ELF-1 (cell line): ENCODE measurements around the gene BMPR1B.
A peak's percentile ranks its signal among the peaks of the same experiment; 100 is the strongest.
"Not testable (repeated sequence)": the region's sequence is repeated elsewhere in the genome, so short reads cannot be mapped to it uniquely, and the experiment has no call there.

Experiments used
- DNase-seq: peaks from one replicate; pipeline ENCODE4 v3.0.0-alpha.2; 2016; ENCODE audit warnings: low read depth, low spot score

The BMPR1B gene

DNA sequence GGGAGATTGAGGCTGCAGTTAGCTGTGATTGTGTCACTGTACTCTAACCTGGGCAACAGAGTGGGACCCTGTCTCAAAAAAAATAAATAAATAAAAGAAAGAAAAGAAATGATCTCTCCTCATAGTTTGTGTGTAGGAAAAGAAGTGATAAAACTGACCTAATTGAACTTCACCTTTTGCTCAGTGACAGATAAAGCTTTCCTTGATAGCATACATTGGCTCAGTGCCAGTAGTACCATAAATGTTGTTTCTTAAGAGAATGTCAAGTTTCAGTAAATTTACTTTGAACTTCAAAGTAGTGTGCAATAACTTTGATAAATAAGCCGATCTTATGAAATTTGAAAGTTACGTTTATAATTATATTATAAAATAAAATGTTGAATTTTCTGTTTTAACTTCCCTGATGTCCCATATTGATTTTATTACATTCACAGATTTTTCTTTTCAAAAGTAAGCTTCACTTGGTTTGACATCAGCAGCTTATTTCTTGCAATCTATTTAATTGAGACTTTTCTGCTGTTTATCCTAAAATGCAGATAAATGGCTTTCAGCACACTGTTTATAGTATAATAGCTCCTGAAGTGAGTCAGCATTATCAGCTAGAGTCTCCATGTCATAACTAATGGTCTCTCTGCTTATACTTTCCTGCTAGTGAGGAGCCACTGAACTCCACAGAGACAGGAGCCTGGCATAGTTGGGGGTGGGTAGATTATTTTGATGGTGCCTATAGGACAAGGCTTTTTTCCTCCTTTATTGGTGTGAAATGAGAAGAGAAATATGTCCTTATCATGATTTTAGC, 330.1 kb downstream of the BMPR1B start:
- no peak for DNase-seq

DNA sequence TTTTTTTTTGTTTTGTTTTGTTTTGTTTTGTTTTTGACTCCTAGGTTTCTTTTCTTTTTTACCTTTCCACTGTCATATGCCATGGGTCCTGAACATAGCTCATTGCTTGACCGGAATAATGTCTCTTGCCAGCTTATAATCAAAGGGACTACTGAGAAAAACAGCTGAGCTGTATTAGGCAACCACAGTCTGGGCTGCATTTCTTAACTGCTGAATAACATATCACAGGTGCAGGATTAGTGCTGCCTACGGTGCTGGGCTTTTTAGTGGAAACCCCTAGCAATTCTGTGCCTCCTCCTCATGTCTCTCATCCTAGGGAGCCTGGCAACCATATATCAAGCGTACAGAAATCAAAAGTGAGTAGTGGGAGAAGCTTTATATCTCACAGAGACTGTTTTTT, 333.5 kb downstream of the BMPR1B start:
- DNase-seq = no peak

DNA sequence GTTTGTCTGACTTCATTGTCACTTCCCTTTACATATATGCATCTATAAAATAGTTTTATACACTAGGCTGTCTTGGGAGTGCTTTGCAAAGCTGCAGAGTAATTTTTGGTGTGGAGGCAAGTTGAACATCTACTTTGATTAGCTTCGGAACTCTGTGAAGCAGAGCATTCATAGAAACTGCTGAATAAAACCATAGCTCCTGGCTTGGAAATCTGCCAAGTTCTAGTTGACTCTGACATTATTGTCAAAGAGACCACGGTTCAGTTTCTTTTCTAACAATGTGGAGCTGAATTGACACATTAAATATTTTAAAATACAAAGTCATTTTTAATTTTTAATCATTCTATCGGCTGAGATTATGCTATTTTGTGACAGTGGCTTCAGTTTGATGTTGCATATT, 335.0 kb downstream of the BMPR1B start:
- DNase-seq = no peak

DNA sequence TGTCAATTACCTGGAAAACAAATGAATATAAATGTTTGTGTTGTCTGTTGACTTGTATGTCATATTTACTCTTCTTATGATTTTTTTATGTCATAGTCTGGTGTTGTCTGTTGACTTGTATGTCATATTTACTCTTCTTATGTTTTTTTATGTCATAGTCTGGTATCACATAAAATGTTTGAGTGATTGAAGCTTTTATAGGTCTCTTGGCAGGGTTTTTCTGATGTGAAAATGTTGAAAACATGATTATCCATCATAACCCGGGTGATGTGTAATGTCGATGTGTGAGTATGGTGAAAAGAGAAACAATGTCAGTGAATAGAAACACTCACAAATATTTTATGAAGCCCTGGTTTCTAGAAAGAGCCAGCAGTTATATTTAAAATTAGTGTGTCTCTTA, 335.7 kb downstream of the BMPR1B start:
- no peak for DNase-seq

DNA sequence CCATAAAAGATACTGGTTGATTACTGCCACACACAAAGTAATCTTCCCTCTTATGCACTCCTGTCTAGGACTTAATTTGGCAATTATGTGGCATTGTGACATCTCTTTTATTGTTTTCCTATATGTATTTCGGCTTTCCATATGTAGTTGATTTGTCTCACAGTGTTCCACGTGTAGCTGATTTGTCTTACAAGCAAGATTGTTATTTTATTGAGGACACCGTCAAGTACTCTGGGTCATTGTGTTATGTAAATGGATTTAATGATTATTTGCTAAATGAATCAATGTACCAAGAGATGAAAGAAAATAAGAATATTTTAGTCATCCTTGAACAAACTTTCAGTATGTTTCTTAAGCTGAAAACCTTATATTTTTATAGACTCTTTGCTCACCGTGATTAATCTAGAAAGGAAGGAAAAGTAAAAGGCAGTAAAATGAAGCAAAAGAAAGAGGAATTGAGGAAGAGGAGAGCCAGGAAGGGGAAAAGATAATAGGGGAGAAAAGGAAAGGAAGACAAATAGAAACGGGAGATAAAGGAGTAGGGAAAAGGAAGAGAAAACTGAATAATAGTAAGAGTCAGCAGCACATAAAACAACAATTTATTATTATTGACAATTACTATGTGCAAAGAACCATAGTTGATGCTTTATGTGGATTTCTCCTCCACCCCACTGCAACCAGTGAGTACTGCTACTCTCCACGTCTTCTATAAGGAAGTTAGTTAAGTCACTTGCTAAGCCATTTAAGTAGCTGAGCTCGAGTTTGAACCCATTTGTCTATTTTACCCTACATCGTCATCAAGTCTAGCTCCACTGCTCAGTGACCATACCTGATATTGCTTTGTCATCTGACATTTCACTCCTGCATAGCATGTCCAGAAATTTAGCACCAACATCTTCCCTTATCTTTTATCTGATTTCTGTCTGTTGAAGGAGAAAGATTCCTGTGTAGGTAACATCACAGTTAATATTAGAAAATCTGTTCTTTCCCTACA, 336.5 kb downstream of the BMPR1B start:
- DNase-seq = no peak

DNA sequence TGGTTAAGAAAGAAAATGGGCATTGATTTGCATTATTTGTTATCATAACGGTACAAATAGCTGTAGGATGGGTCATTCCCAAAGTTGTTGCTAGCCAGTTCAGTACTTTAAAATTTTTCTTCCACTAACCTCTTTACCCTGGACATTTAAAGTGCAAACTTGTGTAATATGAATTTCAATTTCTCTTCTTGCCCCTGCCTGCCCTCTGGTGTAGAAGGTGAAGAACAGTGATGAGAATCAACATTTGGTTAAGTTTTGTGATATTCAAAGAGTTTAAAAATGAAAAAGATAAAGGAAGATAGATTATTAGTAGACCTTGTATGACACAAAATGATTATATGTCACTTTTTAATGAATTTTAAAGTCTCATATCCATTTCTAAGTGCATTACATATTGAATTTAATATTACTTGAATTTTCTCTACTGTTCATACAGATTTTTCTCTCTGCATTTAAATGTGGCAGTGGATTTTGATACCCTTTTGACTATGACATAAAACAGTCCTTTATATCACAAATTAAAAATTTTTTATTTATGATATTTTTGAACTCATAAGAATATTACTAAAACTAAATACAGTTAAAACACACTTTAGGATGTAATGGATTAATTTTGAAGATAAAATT, 337.7 kb downstream of the BMPR1B start:
- DNase-seq = no peak

DNA sequence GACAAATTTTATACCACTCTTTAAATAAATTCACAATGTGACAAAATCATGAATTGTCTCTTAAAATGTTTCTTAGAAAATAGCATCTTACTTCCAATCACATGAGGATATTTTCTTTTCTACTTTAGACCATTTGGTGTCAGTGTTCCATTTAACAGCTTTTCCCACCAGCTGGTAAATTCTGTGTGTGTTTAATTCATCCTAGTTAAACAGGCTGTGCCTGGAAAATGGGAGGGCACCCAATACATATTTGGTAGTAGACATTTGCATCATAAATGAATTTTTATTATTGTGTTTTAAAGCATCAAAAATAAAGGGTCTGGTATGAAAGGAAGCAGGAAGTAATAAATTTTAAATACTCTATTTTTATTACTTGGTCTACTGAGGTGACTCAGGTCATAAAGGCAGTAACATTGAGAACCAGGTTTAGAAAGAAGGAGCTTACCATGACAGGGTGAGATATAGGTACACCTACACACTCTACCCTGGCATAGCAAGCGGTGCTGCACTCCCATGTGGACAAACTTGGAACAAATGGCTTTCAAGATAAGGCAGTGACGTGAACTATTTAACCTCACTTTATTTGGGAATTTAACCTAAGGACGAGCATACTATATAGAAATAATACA, 344.5 kb downstream of the BMPR1B start:
- no peak for DNase-seq

DNA sequence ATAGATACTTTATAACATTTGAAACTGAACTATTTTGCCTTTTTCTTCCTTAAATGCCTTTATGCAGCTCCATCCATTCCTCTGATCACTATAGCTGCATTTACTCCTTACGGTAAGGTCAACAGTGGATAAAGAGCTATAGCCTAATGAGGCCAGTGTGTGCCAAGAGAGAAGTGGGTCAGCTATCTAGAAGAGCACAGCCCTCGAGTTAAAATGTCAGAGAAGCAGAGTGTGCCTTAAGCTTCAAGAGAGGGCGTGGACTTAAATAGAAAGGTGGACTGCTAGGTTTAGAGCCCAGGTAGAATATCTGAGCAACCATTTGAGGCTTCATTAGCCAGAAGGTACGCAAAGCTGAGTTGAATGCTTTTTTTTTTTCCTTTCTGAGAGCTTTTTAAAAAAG, 347.4 kb downstream of the BMPR1B start:
- DNase-seq = no peak

DNA sequence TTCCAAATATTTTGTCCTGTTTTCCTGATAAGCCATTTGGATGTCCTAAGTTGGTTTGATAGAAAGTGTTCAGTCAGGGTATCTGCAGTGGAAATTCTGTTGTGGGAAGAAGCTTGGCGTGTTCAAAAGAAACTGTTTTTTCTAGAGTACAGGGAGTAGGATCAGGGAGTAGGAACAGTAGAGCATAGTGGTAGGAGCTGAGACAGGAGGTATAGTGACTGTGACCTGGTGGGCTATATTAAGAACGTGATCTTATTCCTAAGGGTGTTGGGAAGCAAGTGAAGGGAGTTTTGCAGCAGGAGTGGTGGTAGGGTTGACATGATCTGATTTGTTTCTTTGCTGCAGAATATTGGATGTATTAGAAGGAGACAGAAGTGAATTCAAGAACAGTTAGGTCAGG, 348.2 kb downstream of the BMPR1B start:
- DNase-seq = no peak

DNA sequence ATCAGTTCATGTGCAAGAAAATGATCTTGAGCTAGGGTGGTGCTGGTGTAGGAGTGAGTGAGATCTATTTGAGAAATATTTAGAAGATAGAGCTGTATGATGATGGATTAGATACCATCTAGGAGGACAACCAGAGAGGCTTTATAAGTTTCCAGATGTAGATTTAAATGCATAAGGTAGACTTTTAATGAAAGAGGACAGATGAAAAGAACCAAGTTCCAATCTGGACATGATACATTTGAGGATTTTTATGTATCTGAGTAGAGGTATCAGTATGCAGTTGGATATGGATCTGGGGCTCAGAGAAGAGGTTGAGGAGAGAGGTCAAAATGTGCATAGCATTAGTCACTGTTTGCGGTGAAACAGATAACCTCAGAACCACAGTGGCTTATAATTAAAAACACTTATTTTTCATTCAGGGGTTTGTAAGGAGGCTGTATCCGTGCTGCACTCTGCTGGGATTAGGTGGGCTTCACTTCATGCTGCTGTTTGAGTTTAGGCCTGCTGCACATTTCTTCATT, 348.7 kb downstream of the BMPR1B start:
- DNase-seq = no peak

DNA sequence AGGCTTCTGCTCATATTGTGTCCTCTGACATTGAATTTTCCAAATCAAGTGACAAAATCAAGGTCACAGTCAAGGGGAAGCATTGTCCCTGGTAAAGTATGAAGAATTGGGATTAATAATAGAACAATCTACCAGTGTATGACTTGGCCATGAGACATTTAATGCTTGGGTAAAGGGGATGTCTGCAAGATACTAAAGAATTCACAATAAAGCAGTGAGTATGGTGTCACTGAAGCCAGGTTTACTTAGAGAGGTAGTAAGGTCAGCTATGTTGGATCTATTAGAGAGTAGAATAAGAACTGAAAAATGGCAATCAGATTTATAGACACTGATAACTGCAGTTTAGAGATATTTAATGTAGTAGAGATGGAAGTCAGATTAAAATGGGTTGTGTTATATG, 349.2 kb downstream of the BMPR1B start:
- DNase-seq = no peak

DNA sequence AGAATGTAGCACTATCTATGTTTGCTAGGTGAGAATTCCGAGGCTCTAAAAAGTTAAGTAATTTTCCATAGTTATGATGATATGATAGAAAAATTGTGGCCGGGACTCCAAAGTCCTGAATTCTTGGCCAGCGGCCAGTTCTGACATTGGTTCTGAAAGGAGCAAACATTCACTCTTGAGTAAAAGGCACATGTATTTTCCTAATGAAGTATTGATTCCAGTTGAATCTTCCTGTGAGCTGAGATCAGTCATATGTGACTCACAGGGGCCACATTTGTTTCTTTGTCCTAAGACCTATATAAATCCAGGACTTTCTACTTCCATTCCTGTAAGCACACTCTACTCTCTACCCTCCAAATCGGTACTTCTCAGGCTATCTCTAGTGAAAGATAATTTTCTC, 349.9 kb downstream of the BMPR1B start:
- DNase-seq = no peak

DNA sequence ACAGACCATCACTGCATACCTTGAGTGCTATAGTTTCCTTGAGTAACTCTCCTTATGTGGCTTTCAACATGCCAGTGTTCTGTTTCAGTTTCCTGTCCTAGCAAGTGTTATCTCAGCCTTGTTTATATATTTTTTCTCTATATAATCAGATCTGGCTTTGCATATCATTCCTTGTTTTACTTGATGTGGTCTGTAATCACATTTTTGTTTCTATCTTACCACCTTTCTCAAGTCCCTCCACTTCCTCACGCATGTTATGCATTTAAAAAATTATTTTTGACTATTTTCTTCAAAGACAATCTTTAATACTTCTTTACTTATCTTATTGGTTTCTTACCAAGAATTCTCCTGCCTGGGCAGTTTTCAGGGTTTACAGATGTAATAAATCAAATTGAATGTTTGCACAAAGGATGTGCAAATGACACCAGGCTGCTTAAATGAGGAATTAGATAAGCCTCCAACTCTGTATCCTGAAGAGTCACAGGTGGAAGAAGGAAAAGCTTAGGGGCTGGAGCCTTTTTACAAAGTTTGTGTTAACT, 351.2 kb downstream of the BMPR1B start:
- DNase-seq = no peak

DNA sequence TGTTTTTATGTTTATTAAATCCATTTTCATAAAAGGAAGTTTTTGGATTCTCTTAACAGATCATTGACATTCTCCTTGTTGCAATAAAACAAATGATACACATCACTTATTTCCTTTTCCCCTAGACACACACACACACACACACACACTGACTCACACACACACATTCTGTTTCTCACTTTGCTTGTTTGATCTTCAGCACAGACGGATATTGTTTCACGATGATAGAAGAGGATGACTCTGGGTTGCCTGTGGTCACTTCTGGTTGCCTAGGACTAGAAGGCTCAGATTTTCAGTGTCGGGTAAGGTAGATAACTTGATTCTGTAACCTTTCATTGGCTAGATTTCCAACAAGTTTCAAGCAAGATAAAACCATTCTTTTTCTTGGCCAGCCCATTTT, 356.8 kb downstream of the BMPR1B start:
- DNase-seq = no peak

DNA sequence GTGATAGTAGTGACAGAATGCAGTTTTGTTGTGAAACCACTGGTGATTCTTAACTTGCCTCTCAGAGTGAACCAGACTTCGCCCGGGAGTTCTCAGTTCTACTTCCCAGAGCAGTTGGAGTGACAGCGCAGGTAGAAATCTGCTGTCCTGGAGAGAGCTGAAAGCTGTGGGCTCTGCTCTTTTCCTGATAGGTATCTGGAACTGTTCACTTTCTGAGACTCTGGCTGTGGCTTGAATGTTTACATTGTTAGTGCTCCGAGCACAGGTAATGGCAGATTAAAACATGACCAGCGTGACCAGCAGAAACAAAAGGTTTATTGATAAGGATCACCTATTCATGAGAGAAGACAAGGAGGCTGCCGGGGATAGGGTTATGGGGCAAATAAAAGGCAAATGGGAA, 360.7 kb downstream of the BMPR1B start:
- peak; percentile 43 for DNase-seq

DNA sequence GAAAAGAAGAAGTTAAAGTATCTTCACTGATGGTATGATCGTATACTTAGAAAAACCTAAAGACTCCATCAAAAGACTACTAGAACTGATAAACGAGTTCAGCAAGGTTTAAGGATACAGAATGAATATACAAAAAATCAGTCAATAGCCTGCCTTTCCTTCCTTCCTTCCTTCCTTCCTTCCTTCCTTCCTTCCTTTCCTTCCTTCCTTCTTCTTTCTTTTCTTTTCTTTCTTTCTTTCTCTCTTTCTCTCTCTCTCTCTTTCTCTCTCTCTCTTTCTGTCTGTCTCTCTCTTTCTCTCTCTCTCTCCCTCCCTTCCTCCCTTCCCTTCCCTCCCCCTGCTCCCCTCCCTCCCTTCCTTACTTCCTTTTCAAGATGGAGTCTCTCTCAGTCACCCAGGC, 362.7 kb downstream of the BMPR1B start:
- DNase-seq = no peak

DNA sequence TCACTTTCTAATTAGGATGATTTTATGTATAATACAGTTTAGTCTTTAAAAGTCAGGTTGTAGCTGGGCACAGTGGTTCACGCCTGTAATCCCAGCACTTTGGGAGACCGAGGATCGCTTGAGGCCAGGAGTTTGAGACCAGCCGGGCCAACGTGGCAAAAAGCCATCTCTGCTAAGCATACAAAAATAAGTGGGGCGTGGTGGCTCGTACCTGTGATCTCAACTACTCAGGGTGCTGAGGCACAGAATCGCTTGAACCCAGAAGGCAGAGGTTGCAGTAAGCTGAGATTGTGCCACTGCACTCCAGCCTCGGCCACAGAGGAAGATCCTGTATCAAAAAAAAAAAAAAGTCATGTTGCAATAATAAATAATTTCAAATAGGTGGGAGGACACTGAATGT, 364.2 kb downstream of the BMPR1B start:
- DNase-seq = no peak

DNA sequence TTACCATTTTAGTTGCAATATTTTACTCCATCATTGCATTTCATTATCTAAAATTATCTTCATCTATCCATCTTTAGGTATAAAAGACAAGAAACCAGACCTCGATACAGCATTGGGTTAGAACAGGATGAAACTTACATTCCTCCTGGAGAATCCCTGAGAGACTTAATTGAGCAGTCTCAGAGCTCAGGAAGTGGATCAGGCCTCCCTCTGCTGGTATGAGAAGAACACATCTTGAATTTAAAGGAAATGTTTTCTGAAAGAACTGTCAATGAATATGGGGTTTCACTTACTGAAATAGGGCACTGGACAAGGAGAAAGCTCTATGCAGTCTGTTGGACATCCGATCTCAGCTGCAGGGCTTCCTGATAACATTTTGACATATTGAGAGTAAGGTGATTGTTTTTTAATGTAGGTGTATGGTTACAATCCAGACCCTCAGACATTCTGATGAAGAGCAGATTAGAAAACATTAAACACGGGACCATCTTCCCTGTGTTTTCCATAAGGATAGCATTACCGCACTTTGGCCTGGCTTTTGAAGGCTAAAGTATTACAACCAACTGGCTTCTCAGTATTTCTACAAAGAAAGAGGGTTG, 367.2 kb downstream of the BMPR1B start:
- peak; percentile 10 for DNase-seq

DNA sequence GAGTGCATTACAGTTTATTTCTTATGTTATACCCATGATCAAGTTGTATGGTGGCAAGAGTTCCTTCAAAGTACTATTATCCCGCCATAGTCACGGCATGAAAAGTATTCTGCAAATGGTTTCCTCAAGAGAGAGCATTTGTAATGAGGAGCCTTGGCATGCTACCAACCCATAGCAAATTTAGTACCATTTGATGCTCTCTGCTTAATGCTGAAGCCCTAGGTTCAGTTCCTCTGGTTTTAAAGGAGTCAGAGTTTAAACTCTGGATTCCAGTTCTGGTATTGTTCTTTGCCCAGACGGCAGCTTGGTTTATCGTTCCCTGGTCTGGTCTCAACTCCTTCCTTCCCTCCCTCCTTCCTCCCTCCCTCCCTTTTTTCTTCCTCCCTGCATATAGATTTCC, 371.3 kb downstream of the BMPR1B start:
- no peak for DNase-seq

DNA sequence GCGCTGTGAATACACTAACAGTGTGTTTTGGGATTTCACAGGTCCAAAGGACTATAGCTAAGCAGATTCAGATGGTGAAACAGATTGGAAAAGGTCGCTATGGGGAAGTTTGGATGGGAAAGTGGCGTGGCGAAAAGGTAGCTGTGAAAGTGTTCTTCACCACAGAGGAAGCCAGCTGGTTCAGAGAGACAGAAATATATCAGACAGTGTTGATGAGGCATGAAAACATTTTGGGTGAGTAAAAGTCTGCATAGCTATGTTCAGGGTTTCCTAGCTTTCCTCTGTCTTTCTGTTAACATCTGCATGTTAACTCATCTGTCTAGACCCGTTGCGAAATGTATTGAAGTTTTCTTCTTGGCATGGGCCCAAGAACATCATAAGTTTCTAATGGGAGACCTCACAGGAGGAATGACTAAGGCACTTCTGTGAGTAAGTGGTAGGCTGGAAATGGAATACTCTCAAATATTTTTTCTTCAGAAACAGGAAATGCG, 372.1 kb downstream of the BMPR1B start:
- DNase-seq = no peak

DNA sequence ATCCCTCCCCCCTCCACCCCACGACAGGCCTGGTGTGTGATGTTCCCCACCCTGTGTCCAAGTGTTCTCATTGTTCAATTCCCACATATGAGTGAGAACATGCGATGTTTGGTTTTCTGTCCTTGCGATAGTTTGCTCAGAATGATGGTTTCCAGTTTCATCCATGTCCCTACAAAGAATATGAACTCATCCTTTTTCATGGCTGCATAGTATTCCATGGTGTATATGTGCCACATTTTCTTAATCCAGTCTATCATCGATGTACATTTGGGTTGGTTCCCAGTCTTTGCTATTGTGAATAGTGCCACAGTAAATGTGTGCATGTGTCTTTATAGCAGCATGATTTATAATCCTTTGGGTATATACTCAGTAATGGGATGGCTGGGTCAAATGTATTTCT, 376.3 kb downstream of the BMPR1B start:
- not testable (repeated sequence) for DNase-seq
